Ishikawa (cell line): ENCODE results near the gene MAP7D1.
A peak's percentile ranks its signal among the peaks of the same experiment; 100 is the strongest.

Source experiments
- CEBPB ChIP-seq: IDR thresholded peaks from 2 replicates; pipeline ENCODE4 v1.6.1; 2012
- CREB1 ChIP-seq: IDR thresholded peaks from 2 replicates; pipeline ENCODE4 v1.6.1; 2012; ENCODE audit warnings: low read depth
- EGR1 ChIP-seq: IDR thresholded peaks from 2 replicates; pipeline ENCODE4 v1.6.1; 2012
- EP300 ChIP-seq: IDR thresholded peaks from 2 replicates; pipeline ENCODE4 v1.6.1; 2012; ENCODE audit warnings: borderline replicate concordance
- FOXM1 ChIP-seq: IDR thresholded peaks from 2 replicates; pipeline ENCODE4 v1.6.1; 2012; ENCODE audit warnings: low read depth, borderline replicate concordance
- MAX ChIP-seq: IDR thresholded peaks from 2 replicates; pipeline ENCODE4 v1.6.1; 2012
- NFIC ChIP-seq: IDR thresholded peaks from 2 replicates; pipeline ENCODE4 v1.6.1; 2012
- RAD21 ChIP-seq: IDR thresholded peaks from 2 replicates; pipeline ENCODE4 v1.6.1; 2012; ENCODE audit warnings: low read depth
- TAF1 ChIP-seq: IDR thresholded peaks from 2 replicates; pipeline ENCODE4 v1.6.1; 2012; ENCODE audit warnings: low read depth, mild to moderate bottlenecking
- TCF12 ChIP-seq: IDR thresholded peaks from 2 replicates; pipeline ENCODE4 v1.6.1; 2012; ENCODE audit warnings: low read depth
- TEAD4 ChIP-seq: IDR thresholded peaks from 2 replicates; pipeline ENCODE4 v1.6.1; 2012
- USF1 ChIP-seq: IDR thresholded peaks from 2 replicates; pipeline ENCODE4 v1.6.1; 2012
- YY1 ChIP-seq: IDR thresholded peaks from 2 replicates; pipeline ENCODE4 v1.6.1; 2012; ENCODE audit warnings: low read depth
- ZBTB7A ChIP-seq: IDR thresholded peaks from 2 replicates; pipeline ENCODE4 v1.6.1; 2012; ENCODE audit warnings: low read depth
- TF ChIP-seq, protein P1 (sequence below): IDR thresholded peaks from 2 replicates; pipeline ENCODE4 v1.6.1; 2012; ENCODE audit warnings: low read depth, mild to moderate bottlenecking

The MAP7D1 gene

GRCh38 chr1:36208978-36209703 lies 53.2 kb downstream of the MAP7D1 start:
- TF ChIP-seq CEBPB = no peak
- TF ChIP-seq EGR1 = no peak
- no peak for TF ChIP-seq CREB1
- no peak for TF ChIP-seq EP300
- no peak for TF ChIP-seq NFIC

DNA sequence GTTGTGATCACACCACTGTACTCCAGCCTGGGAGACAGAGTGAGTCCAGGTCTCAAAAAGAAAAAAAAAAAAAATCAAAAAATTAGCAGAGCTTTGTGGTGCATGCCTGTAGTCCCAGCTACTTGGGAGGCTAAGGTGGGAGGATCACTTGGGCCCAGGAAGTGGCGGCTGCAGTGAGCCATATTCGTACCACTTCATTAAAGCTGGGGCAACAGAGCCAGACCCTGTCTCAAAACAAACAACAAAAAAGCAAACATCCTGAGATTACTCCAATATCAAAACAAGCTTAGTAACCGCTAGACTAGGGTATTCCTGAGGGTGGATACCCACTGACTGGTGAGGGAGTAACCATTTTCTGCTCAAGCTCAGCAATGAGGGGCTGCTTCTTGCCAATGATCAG lies 55.3 kb downstream of the MAP7D1 start:
- TF ChIP-seq EP300 (no peak), TAF1 (no peak), CREB1 (no peak), USF1 (no peak), YY1 (no peak)
- TF ChIP-seq, protein P1, sequence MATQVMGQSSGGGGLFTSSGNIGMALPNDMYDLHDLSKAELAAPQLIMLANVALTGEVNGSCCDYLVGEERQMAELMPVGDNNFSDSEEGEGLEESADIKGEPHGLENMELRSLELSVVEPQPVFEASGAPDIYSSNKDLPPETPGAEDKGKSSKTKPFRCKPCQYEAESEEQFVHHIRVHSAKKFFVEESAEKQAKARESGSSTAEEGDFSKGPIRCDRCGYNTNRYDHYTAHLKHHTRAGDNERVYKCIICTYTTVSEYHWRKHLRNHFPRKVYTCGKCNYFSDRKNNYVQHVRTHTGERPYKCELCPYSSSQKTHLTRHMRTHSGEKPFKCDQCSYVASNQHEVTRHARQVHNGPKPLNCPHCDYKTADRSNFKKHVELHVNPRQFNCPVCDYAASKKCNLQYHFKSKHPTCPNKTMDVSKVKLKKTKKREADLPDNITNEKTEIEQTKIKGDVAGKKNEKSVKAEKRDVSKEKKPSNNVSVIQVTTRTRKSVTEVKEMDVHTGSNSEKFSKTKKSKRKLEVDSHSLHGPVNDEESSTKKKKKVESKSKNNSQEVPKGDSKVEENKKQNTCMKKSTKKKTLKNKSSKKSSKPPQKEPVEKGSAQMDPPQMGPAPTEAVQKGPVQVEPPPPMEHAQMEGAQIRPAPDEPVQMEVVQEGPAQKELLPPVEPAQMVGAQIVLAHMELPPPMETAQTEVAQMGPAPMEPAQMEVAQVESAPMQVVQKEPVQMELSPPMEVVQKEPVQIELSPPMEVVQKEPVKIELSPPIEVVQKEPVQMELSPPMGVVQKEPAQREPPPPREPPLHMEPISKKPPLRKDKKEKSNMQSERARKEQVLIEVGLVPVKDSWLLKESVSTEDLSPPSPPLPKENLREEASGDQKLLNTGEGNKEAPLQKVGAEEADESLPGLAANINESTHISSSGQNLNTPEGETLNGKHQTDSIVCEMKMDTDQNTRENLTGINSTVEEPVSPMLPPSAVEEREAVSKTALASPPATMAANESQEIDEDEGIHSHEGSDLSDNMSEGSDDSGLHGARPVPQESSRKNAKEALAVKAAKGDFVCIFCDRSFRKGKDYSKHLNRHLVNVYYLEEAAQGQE = no peak

- TF ChIP-seq MAX (no peak), EGR1 (no peak)
- TF ChIP-seq, protein P1 = no peak
Measured at GRCh38 chr1:36211841-36212240, 55.9 kb downstream of the MAP7D1 start.

DNA sequence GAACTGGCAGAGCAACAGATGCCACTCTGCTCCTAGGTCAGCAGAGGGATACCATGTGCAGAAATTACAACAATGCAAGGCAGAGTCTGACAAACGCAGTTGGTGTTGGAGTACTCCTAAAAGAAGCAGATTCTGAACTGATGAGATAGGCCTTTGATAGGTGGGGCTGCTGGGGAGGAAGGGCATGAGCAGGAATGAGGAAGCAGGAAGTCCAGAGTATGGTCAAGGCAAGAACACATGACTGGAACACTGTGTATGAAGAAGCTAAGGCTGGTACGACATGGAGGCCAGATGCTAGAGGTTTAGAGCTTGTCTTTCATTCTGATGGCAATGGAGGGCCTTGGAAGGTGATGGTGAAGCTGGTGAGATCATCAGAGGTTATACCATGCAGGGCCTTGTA lies 56.8 kb downstream of the MAP7D1 start:
- no peak for TF ChIP-seq USF1
- TF ChIP-seq TEAD4 = no peak
- TF ChIP-seq ZBTB7A = no peak
- TF ChIP-seq TAF1 = no peak
- no peak for TF ChIP-seq CREB1

- TF ChIP-seq ZBTB7A (no peak), RAD21 (peak; percentile 41; the same call in 1 of the 2 replicates)
Measured at GRCh38 chr1:36217670-36218069, 61.7 kb downstream of the MAP7D1 start.

GRCh38 chr1:36222481-36223380 lies 66.8 kb downstream of the MAP7D1 start:
- TF ChIP-seq RAD21 (no peak), EGR1 (no peak), USF1 (no peak), EP300 (no peak), TCF12 (no peak), NFIC (no peak)

DNA sequence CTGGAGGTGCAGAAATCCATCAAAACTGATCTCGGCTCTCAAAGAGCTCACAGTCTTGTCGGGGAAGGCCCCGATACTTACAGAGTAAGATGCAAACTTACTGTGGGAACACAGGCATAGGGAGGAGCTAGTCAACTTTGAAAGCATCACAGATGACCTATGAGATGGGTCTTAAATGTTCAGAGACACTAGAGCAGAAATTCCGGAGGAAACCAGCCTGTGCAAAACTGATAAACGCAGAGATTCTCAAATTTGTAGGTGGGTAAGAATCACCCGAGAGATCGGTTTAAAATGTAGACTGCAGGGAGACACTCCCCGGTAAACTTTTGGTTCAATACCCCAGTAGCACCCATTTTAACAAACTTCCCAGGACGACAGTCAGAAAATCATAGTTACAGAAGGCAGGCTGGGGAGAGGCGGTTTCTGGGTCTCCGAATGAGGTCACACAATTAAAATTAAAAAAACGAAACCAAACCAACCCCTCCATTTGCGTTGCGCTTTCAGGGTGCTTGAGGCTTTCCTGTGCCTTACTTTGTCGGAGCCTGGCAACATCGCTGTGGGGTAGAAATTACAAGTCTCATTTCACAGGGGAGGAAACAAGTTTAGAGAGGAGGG lies 67.5 kb downstream of the MAP7D1 start:
- no peak for TF ChIP-seq EGR1
- TF ChIP-seq FOXM1 = no peak
- no peak for TF ChIP-seq ZBTB7A
- TF ChIP-seq YY1 = no peak
- TF ChIP-seq TAF1 = no peak
- no peak for TF ChIP-seq CREB1
- no peak for TF ChIP-seq TCF12
- TF ChIP-seq, protein P1 = no peak
- no peak for TF ChIP-seq EP300
- TF ChIP-seq TEAD4 = no peak
- TF ChIP-seq CEBPB = no peak
- TF ChIP-seq MAX = no peak
- no peak for TF ChIP-seq RAD21
- no peak for TF ChIP-seq USF1
